ENCODE measurements around the gene OGA.

Gene OGA

DNA sequence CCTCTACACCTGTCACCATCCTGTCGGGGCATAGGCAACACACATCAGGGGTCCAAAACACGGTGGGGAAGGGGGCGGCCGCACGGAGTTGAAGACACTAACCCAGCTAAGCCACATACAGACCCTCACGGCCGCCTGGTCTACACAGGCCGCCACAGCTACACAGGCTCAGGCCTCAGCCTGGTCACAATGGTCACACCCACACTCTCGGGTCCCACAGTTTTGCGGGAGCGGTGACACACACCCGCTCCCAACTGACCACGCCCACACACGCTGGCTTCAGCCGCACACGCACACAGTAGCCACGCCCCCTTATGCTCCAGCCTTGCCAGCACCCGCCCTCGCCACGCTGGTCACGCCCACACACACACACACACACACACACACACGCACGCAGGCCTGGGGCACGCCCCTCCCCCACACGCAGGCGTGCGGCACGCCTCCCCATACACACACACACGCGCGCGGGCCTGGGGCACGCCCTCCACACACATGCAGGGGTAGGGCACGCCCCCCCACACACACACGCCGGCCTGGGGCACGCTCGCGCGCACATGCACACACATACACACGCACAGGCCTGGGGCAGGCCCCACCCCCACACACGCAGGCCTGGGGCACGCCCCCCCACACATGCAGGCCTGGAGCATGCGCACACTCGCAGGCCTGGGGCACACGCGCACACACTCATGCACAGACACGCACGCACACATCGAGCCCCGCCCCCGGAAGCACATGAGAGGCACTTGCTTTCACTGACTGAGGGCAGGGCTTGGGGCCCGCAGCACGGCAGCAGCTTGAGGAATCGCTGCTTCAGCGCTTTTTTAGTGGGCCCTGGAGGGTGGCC, 12.3 kb upstream of the OGA start (continued):
- TF ChIP-seq, protein P1, sequence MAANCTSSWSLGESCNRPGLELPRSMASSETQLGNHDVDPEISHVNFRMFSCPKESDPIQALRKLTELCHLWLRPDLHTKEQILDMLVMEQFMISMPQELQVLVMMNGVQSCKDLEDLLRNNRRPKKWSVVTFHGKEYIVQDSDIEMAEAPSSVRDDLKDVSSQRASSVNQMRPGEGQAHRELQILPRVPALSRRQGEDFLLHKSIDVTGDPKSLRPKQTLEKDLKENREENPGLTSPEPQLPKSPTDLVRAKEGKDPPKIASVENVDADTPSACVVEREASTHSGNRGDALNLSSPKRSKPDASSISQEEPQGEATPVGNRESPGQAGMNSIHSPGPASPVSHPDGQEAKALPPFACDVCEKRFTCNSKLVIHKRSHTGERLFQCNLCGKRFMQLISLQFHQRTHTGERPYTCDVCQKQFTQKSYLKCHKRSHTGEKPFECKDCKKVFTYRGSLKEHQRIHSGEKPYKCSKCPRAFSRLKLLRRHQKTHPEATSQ (tag by site-specific recombination; IDR thresholded peaks at IDR 0.05) = peak; percentile 94; the same call in 1 of the 2 replicates
- TF ChIP-seq ZNF362 (tag by site-specific recombination; IDR thresholded peaks at IDR 0.05) = no peak; the same call in 1 of the 2 replicates
- peak; percentile 100 for TF ChIP-seq SP3 (tag by site-specific recombination; IDR thresholded peaks at IDR 0.05)
- TF ChIP-seq, protein P2, sequence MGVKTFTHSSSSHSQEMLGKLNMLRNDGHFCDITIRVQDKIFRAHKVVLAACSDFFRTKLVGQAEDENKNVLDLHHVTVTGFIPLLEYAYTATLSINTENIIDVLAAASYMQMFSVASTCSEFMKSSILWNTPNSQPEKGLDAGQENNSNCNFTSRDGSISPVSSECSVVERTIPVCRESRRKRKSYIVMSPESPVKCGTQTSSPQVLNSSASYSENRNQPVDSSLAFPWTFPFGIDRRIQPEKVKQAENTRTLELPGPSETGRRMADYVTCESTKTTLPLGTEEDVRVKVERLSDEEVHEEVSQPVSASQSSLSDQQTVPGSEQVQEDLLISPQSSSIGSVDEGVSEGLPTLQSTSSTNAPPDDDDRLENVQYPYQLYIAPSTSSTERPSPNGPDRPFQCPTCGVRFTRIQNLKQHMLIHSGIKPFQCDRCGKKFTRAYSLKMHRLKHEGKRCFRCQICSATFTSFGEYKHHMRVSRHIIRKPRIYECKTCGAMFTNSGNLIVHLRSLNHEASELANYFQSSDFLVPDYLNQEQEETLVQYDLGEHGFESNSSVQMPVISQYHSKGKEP (tag by site-specific recombination; IDR thresholded peaks at IDR 0.05) = no peak
- no peak for TF ChIP-seq ZNF174 (tag by site-specific recombination; IDR thresholded peaks at IDR 0.05)
- TF ChIP-seq SCRT1 (tag by site-specific recombination; IDR thresholded peaks at IDR 0.05; ENCODE audit: borderline replicate concordance) = no peak
- peak; percentile 87 for TF ChIP-seq ZNF223 (tag by site-specific recombination; IDR thresholded peaks at IDR 0.05)
- TF ChIP-seq OVOL3 (tag by site-specific recombination; IDR thresholded peaks at IDR 0.05) = no peak; the same call in 1 of the 2 replicates
- no peak for TF ChIP-seq ZNF23 (tag by site-specific recombination; IDR thresholded peaks at IDR 0.05; ENCODE audit: borderline replicate concordance)
- no peak for TF ChIP-seq FEZF1 (tag by site-specific recombination; IDR thresholded peaks at IDR 0.05)
- no peak for TF ChIP-seq ZNF112 (tag by site-specific recombination; IDR thresholded peaks at IDR 0.05)
- peak; percentile 80 for TF ChIP-seq ZNF335 (tag by site-specific recombination; conservative IDR thresholded peaks at IDR 0.05)
- peak; percentile 89 for TF ChIP-seq ZBTB48 (tag by site-specific recombination; IDR thresholded peaks at IDR 0.05)
- TF ChIP-seq ZNF76 (tag by site-specific recombination; IDR thresholded peaks at IDR 0.05; ENCODE audit: borderline replicate concordance, low read depth) = no peak
- TF ChIP-seq, protein P3, sequence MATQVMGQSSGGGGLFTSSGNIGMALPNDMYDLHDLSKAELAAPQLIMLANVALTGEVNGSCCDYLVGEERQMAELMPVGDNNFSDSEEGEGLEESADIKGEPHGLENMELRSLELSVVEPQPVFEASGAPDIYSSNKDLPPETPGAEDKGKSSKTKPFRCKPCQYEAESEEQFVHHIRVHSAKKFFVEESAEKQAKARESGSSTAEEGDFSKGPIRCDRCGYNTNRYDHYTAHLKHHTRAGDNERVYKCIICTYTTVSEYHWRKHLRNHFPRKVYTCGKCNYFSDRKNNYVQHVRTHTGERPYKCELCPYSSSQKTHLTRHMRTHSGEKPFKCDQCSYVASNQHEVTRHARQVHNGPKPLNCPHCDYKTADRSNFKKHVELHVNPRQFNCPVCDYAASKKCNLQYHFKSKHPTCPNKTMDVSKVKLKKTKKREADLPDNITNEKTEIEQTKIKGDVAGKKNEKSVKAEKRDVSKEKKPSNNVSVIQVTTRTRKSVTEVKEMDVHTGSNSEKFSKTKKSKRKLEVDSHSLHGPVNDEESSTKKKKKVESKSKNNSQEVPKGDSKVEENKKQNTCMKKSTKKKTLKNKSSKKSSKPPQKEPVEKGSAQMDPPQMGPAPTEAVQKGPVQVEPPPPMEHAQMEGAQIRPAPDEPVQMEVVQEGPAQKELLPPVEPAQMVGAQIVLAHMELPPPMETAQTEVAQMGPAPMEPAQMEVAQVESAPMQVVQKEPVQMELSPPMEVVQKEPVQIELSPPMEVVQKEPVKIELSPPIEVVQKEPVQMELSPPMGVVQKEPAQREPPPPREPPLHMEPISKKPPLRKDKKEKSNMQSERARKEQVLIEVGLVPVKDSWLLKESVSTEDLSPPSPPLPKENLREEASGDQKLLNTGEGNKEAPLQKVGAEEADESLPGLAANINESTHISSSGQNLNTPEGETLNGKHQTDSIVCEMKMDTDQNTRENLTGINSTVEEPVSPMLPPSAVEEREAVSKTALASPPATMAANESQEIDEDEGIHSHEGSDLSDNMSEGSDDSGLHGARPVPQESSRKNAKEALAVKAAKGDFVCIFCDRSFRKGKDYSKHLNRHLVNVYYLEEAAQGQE (tag by site-specific recombination; IDR thresholded peaks at IDR 0.05) = 0 out of 2 replicates have a peak, but pooled peaks have one; percentile 40
- TF ChIP-seq ZNF473 (tag by site-specific recombination; IDR thresholded peaks at IDR 0.05) = peak; percentile 87; the same call in 1 of the 2 replicates
- TF ChIP-seq ZNF18 (tag by site-specific recombination; IDR thresholded peaks at IDR 0.05) = peak; percentile 81
- no peak for TF ChIP-seq TSHZ1 (tag by site-specific recombination; IDR thresholded peaks at IDR 0.05; ENCODE audit: borderline replicate concordance)
- TF ChIP-seq, protein P4, sequence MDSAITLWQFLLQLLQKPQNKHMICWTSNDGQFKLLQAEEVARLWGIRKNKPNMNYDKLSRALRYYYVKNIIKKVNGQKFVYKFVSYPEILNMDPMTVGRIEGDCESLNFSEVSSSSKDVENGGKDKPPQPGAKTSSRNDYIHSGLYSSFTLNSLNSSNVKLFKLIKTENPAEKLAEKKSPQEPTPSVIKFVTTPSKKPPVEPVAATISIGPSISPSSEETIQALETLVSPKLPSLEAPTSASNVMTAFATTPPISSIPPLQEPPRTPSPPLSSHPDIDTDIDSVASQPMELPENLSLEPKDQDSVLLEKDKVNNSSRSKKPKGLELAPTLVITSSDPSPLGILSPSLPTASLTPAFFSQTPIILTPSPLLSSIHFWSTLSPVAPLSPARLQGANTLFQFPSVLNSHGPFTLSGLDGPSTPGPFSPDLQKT (IDR thresholded peaks at IDR 0.05; ENCODE audit: borderline replicate concordance, low read depth, low read length) = no peak
- peak; percentile 91; the same call in 1 of the 2 replicates for TF ChIP-seq ZNF416 (tag by site-specific recombination; IDR thresholded peaks at IDR 0.05)
- peak; percentile 98 for TF ChIP-seq ZNF169 (tag by site-specific recombination; IDR thresholded peaks at IDR 0.05)
- TF ChIP-seq MZF1 (tag by site-specific recombination; IDR thresholded peaks at IDR 0.05; ENCODE audit: borderline replicate concordance) = no peak
- TF ChIP-seq ZNF366 (tag by site-specific recombination; conservative IDR thresholded peaks at IDR 0.05) = no peak
- peak; percentile 100 for TF ChIP-seq KLF7 (tag by site-specific recombination; IDR thresholded peaks at IDR 0.05; ENCODE audit: borderline replicate concordance)
